DOHH2 (cell line): ENCODE measurements around the gene SART3.

Experiments
- H3F3A ChIP-seq: fragments of 200-600 bp; sonication (generic), shearing (Covaris generic); 2 replicates; pipeline ENCODE4 v1.6.0; 2016; ENCODE audit warnings: antibody characterized with exemption, mild to moderate bottlenecking; ENCODE audit not compliant: control insufficient read depth, insufficient read depth
- H3K27ac ChIP-seq: fragments of 200-600 bp; sonication (generic); 2 replicates; pipeline ENCODE4 v1.5.1; 2014; ENCODE audit warnings: low read depth, mild to moderate bottlenecking, low read length, moderate library complexity
- H3K27me3 ChIP-seq: fragments of 200-600 bp; sonication (generic); 2 replicates; pipeline ENCODE4 v1.6.1; 2014; ENCODE audit warnings: mild to moderate bottlenecking, low read length, mixed read lengths; ENCODE audit not compliant: control insufficient read depth
- H3K36me3 ChIP-seq: fragments of 200-600 bp; sonication (generic); 2 replicates; pipeline ENCODE4 v1.6.1; 2014; ENCODE audit warnings: mild to moderate bottlenecking, low read length, moderate library complexity, mixed read lengths; ENCODE audit not compliant: control insufficient read depth
- H3K4me1 ChIP-seq: fragments of 200-600 bp; sonication (generic); 2 replicates; pipeline ENCODE4 v1.6.1; 2014; ENCODE audit warnings: mild to moderate bottlenecking, low read length, mixed read lengths; ENCODE audit not compliant: control insufficient read depth
- H3K4me2 ChIP-seq: fragments of 200-600 bp; sonication (generic); 2 replicates; pipeline ENCODE4 v1.6.0; 2014; ENCODE audit warnings: mild to moderate bottlenecking, low read length, moderate library complexity
- H3K4me3 ChIP-seq: fragments of 200-600 bp; sonication (generic); 2 replicates; pipeline ENCODE4 v1.5.1; 2014; ENCODE audit warnings: mild to moderate bottlenecking, low read length, mixed read lengths
- H3K79me2 ChIP-seq: fragments of 200-600 bp; sonication (generic); 2 replicates; pipeline ENCODE4 v1.6.1; 2014; ENCODE audit warnings: mild to moderate bottlenecking, low read length, mixed read lengths; ENCODE audit not compliant: control insufficient read depth
- H3K9me2 ChIP-seq: fragments of 200-600 bp; sonication (generic); replicated peaks from 2 replicates; pipeline ENCODE4 v1.6.1; 2014; ENCODE audit warnings: mild to moderate bottlenecking, low read length, mixed read lengths; ENCODE audit not compliant: control insufficient read depth
- H3K9me3 ChIP-seq: fragments of 200-600 bp; sonication (generic); 2 replicates; pipeline ENCODE4 v1.6.1; 2014; ENCODE audit warnings: antibody characterized with exemption, low read length, mixed read lengths; ENCODE audit not compliant: control insufficient read depth, insufficient read depth
- H4K20me1 ChIP-seq: fragments of 200-600 bp; sonication (generic); 2 replicates; pipeline ENCODE4 v1.6.0; 2014; ENCODE audit warnings: low read depth, mild to moderate bottlenecking, antibody characterized with exemption, low read length, moderate library complexity; ENCODE audit not compliant: control insufficient read depth, insufficient read depth
- CTCF ChIP-seq: fragments of 200-600 bp; sonication (generic); IDR thresholded peaks from one replicate; pipeline ENCODE4 v1.5.1; 2014; ENCODE audit warnings: antibody characterized with exemption, mild to moderate bottlenecking, low read depth, low read length; ENCODE audit not compliant: poor library complexity, severe bottlenecking
- EZH2phosphoT487 ChIP-seq: fragments of 200-600 bp; sonication (generic); IDR thresholded peaks from 2 replicates; pipeline ENCODE4 v1.6.1; 2017; ENCODE audit warnings: borderline replicate concordance, mild to moderate bottlenecking, antibody characterized with exemption, low read length, moderate library complexity, mixed read lengths

Gene SART3

GRCh38 chr12:108509806-108510205, 51.2 kb downstream of the SART3 start:
- Histone ChIP-seq H3K9me2 (no peaks in the 10 kb centered on the region), H3K9me3 (no peaks in the 10 kb centered on the region), H3K27me3 (no peaks in the 10 kb centered on the region), H4K20me1 (no peaks in the 10 kb centered on the region), H3K4me2 (no peak overlapping the region), H3K27ac (no peak overlapping the region), H3K4me3 (no peak overlapping the region), H3K79me2 (no peaks in the 10 kb centered on the region), H3K4me1 (peaks cover 51% of the 10 kb centered on the region), H3K36me3 (no peaks in the 10 kb centered on the region), H3F3A (0 out of 2 replicates have a peak, but pooled peaks cover 6% of the 10 kb centered on the region)
- TF ChIP-seq CTCF (no peak), EZH2phosphoT487 (no peak)

- Histone ChIP-seq H3K4me1 (peaks cover 40% of the 10 kb centered on the region), H3F3A (no peaks in the 10 kb centered on the region), H3K79me2 (no peaks in the 10 kb centered on the region), H3K9me2 (no peaks in the 10 kb centered on the region), H3K4me2 (no peak overlapping the region), H3K4me3 (no peak overlapping the region), H3K27ac (no peak overlapping the region), H3K27me3 (no peaks in the 10 kb centered on the region), H3K9me3 (peaks cover 9% of the 10 kb centered on the region), H3K36me3 (no peaks in the 10 kb centered on the region), H4K20me1 (no peaks in the 10 kb centered on the region)
- TF ChIP-seq CTCF, result no peak
- TF ChIP-seq EZH2phosphoT487, result no peak
Observed at GRCh38 chr12:108507971-108508642, 52.9 kb downstream of the SART3 start.

DNA sequence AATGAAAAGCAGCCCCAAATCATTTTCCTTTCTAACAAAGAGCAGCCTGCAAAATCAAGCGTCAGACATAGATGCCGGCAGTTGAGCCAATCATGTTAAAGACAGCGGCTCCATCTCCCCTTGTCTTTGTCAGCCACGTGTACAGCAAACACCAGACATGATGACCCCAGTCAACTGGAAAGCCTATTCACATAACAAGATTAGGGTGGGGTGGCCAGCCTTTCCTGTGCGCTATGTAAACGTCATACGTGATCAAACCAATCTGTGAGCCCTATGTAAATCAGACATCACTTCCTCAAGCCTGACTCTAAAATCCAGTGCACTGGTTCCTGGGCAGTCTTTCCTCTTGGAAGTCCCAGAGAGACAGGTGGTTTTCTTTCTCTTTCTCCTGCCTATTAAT, 55.8 kb downstream of the SART3 start:
- TF ChIP-seq EZH2phosphoT487, result no peak
- no peak for TF ChIP-seq CTCF
- H4K20me1 ChIP-seq, result no peaks in the 10 kb centered on the region

More for the DNA sequence above, 55.8 kb downstream of the SART3 start:
- Histone ChIP-seq H3K4me3 (no peak overlapping the region), H3K79me2 (no peaks in the 10 kb centered on the region), H3K27ac (no peak overlapping the region), H3F3A (no peaks in the 10 kb centered on the region), H3K4me1 (peaks cover 16% of the 10 kb centered on the region), H3K4me2 (no peak overlapping the region), H3K9me3 (peaks cover 19% of the 10 kb centered on the region), H3K9me2 (no peaks in the 10 kb centered on the region), H3K27me3 (no peaks in the 10 kb centered on the region), H3K36me3 (no peaks in the 10 kb centered on the region)
